Fibroblast of peridontal ligament (primary cell): ENCODE measurements around the gene TSC1.

ENCODE experiments used
- DNase-seq: peaks from one replicate; pipeline ENCODE4 v3.0.0-alpha.2; 2010; ENCODE audit errors: extremely low read depth

The TSC1 gene

GRCh38 chr9:132937463-132937901 lies 6.9 kb downstream of the TSC1 start:
- no peak for DNase-seq

- no peak for DNase-seq
These were observed 9.4 kb downstream of the TSC1 start for GRCh38 chr9:132935026-132935425.

- DNase-seq = peak; percentile 69
These were observed 13.2 kb downstream of the TSC1 start for GRCh38 chr9:132931178-132931735.

- no peak for DNase-seq
These were observed 16.7 kb downstream of the TSC1 start for GRCh38 chr9:132927704-132928103.

DNA sequence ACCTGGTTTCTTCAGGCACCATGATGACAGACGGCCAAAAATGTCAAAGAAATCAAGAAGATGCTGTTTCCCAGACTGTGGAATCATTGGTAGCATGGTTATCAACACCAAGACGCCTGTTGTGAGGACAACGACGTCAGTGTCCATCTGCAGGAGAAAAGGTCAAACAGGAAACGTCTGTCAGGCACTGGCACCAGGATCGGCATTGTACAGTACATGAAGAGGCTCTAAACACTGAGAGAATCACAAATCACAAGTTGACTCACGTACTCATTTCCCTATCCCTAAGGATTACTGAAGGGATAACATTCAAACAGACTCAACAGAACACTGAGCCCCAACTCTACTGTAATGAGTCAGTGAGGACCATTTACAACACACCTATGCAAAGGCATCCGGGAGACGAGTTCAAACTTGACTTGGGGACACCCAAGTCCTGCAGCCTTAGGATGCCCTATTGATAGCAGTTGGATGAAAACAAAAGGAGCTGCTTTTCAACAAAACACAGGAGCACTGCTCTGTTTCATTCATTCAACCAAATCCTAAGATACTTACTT lies 21.0 kb downstream of the TSC1 start:
- DNase-seq = no peak

GRCh38 chr9:132919614-132920268 lies 24.7 kb downstream of the TSC1 start:
- no peak for DNase-seq

GRCh38 chr9:132914924-132915323 lies 29.5 kb downstream of the TSC1 start:
- no peak for DNase-seq

DNA sequence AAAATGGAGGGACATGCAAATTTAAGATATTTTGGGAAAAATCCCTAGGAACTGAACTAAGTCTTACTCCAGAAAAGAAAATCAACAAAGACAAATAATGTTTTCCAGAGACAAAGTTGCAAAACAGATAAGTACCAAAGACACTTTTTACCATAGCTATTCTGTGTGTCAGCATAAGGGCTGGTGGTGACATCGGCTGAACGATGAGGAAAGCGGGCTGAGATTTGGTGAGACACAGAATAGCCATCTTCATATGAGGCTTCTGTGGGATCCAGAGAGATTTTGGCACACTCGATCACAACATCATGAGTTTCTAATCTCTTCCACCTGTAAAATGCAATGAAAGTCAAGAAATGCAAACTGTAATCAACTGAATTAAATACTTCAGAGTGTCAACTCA lies 32.3 kb downstream of the TSC1 start:
- DNase-seq = no peak

DNA sequence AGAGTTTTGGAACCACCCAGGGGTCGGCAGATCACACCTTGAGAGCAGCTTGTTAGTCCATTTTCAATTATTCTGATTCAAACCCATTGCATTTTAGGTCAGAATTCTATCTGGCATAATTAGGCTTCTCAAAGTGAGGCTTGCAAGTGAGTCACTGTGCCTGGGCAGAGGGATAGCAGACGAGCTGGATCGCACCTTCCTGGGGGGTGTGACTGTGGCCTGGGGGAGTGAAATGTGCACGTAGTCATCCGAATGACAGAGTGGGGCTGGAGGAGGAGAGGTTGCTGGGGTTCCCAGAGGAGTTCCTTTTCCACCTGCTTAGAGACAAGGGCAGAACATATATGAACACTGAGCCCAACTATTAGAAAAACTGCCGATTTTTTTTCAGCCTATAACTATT lies 34.0 kb downstream of the TSC1 start:
- no peak for DNase-seq

DNA sequence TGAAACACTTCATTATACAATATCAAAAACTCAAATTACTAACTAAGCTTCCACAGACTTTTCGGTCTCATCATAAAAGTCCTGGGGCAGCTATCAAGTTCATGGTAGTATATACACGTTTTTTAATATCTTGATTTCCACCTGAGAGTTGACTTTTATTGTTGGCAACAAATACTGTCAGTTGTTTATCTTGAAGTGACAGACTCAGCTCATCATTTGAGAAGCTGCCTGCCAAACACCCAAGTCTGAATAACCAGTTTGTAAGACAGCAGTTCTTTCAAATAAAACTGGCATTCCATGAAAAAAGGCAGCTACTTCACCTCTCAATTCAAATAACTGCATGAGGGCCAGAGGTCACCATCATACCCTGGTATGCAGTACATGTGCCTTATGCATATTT lies 35.1 kb downstream of the TSC1 start:
- DNase-seq = no peak

DNA sequence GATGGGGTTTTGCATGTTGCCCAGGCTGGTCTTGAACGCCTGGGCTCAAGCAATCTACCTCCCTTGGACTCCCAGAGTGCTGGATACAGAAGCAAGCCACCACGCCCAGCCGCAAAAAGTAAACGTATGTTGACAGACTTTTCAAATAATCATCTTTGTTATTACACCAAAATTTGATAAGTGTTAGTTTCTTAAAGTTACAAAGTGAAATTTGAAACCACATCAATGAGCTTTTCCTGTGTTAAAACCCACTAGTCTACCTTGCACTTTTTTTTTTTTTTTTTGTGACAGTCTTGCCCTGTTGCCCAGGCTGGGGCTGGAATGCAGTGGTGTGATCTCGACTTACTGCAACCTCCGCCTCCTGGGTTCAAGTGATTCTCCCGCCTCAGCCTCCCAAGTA lies 35.8 kb downstream of the TSC1 start:
- no peak for DNase-seq

DNA sequence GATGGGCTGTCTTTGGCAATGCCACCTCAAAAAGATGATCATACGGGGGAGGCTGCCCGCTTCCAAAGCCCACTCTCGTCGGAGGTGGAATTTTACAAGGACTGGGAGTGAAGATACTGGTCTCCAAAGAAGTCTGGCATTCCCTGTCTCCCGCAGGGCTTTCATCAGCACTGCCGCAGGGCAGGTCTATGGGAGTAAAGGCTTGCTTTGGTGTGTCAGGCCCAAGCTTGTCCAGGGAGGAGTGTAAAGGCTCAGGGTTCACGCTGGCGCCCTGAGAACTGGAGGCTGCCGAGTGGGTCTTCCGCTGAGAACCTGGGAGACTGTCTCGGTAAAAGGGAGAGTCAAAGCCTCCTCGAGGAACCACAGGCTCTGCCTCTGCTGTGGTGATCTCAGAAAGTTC lies 38.7 kb downstream of the TSC1 start:
- no peak for DNase-seq

DNA sequence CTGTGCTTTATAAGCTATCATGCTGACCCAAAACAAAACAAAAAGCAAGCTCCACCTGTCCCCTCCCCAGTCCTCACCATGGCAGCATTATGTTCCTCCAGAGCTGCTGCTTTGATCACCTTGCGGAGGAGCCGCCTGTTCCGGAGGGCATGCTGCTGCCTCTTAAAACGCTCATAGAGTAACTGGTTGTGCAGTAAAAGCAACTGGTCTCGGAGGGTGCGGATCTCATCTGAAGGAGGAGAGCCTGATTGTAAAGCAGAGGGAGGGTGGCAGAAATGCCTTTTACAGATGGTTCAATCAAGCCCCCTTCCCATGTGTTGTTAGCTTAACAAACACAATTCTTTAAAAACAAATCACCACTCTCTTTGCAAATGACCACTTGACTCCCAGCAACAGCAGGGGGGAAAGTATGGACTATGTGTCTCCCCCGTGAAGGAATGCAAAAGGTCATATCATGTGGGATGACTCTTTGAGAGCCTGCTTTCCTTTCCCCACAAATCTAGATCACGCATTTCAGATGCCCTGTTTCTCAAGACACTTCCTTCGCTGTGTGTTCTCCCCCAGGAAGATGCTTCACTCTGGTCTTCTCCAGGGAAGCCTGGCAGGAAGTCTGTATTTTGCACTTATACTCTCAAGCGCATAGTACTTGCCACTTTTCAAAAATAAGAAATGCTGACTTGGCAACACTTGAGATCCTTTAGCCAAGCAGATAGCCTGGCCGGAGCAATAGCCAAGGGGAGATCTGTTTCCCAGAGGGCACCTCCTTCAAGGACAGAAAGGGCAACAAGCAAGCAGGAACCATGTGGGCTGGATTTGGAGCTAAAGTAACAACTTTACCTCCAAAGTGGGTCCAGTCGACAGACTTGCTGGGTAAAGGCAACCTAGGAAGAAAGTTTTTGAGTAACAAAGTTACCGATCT lies 40.6 kb downstream of the TSC1 start:
- DNase-seq = no peak

- DNase-seq = peak; percentile 89
These were observed 42.3 kb downstream of the TSC1 start for GRCh38 chr9:132901858-132902831.

DNA sequence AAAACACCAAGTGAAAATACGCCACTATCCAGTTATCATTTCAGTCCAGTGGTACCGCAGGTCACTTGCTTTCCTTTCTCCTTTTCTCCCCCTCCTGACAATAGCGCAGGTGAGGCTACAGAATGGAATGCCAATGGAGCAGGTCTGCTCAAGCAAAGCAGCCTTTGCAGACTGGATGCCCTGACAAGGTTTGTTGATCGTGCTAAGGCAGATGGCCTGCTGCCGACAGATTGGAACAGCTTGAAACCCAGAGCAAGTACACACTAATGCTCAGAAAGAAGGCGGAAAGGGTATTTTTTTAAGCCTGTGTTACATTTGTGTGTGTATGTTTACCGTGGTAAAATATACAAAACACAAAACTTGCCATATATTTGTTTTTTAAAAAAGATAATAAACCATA lies 46.4 kb downstream of the TSC1 start:
- no peak for DNase-seq

DNA sequence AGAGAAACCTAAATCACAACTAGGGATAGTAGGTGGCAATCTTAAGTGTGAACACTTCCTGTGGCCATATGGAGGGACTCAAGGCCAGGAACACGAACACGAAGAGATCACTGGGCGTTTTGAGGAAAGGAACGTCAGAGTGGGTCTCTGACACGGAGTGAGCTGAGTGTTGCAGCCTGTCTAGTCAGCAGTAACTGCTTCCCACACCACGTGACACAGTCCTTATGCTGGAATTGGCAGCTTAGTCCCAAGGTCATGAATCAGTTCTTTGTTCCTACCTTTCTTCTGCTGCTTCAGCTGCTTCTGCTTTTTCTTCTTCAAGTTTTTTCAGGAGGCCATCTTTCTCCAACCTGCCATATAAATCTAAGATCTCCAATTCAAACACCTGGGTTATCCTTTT lies 47.5 kb downstream of the TSC1 start:
- peak; percentile 14 for DNase-seq

DNA sequence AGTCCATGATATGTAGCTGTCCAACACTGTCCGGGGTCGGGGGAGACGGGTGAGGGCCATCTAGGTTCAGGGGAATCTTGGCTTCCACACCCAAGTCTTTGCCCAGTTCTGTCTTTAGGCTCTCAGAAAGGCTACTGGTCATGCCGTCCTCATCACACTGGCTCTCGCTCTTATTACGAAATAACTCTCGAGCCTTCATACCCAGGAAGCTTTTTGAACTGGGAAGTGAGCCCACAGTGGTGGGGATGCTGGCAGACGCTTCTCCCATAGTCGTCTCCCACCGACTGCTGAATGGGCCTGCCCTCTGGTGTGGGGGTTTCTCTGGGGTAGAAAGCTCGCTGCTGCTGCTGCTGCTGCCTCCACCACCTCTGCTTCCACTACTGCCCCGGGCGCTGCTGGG lies 48.2 kb downstream of the TSC1 start:
- DNase-seq = no peak

DNA sequence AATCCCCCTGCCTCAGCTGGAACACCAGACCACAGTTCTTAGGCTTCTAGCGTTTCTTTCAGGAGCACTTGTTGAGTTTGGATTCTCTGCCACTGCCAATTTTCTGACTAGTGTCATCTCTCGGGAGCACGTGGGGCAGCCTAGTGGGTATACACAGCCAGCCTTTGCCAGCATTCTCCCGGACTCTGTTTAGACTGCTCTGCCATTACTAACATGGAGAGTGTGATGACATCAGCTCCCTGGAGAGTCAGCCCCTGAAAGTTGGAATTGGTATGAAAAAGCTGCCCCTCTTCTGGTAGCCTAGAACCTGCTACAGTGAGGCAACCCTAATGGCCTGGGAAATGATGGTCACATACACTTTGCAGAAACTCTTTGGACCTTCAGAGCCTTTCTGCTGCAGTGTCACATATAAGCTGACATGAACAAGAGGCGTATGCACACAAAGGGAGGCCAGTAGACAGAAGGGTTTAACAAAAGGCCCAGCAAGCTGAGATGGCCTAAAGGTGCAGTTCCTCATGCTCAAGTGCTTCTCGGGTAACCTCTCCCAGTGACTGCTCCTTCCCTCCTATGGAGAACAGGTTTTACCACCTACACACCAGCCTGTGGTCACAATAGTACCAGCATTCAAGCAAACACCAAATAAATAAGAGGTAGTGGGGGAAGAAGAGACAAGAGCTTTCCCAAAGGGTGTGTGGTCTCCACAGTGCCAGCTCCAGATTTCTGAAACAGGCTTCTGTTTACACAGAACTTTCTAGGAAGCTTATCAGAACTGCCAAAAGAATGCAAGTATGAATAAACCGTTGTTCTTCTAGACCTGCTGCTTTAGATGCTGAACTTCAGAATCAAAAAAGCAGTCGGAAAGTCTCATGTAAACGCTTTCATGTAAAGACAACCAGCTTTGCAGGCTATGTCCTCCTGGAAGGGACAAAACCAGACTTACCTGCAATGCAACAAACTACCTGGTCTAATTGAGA lies 49.3 kb downstream of the TSC1 start:
- DNase-seq = no peak

DNA sequence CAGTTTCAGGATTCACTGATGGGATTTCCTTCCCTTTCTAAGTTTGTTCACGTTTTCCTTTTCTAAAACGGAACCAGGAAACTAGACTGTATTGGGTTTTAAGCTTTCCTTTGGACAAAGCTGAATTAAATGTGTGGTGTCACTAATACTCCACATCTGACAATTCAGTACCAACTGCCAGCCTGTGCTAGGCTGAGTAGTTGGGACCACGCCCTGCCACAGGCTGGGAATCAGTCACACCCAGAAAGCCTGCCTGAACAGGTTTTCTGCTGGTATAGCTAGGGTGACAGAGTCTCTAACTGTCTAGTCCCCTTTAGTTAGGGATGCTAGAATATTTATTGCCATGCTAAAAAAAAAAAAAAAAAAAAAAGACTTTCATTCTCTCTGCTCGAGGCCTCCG lies 50.1 kb downstream of the TSC1 start:
- DNase-seq = no peak

DNA sequence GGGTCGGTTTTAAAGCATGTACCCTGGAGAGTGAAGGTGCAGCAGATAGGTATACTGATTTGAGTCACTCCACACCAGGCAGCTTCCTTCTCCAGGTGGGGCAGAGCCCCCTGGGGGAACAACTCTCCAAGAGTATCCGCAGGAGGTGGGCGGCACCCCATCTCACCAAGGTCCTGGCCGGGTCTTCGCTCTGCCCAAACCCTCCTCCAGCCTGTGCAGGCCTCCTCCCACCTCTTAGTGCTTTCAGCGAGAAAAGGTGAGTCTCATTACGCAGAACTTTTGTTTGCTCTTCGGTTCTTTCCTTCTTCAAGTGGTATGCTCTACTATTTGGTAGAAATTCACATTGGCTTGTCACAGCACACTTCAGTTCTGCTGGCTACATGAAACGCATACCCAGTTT lies 52.0 kb downstream of the TSC1 start:
- DNase-seq = no peak
